Measurements from ENCODE around the gene PIAS1. TPM values are rescaled to one million over a fixed set of nuclear protein-coding genes. Genes with fewer than 3 reads are reported as not detected.
A peak's percentile ranks its signal among the peaks of the same experiment; 100 is the strongest.

Gene PIAS1
- total and polyA plus RNA-seq, 11 donors = 6.2 to 37.8 (median 29.4) TPM

DNA sequence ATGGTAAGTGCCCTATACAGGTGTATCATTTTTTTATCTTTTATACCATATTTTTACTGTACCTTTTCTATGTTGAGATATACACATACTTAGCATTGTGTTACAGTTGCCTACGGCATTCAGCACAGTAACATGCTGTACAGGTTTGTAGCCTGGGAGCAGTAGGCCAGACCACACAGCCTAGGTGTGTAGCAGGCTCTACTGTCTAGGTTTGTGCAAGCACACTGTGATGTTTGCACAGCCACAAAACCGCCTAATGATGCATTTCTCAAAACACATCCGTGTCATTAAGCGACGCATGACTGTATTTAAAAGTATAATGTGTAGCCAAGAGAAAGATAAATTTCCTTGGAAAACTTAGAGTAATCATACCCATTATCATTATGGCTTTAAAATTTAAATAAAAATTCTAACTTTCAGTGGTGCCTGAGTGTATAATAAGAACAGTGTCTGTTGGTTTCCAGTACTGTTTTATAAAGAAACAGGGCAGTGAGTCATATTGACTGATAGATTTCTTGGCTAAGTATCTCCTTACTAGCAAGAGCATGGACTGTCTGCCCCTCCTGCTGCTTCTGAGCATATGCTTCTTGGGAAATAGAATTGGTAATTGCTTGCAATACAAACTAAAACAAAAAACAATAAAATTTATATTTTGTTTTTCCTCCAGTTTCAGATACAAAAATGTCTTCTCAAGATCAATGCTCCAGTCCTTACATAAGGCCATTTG is 132.7 kb downstream of the PIAS1 start:
- Histone ChIP-seq H3K4me1 (peaks cover 0 to 33% (median 20%) of the 10 kb centered on the region in 12 donors), H3K9me3 (no peaks in the 10 kb centered on the region), H3K27ac (peak overlapping the region in 11 of 12 donors; percentile 9 to 78 (median 43)), H3K4me3 (no peak overlapping the region), H3K27me3 (no peaks in the 10 kb centered on the region), H3K36me3 (peaks cover 0 to 90% (median 75%) of the 10 kb centered on the region in 9 donors)
- TF ChIP-seq CTCF (IDR thresholded peaks at IDR 0.05) = no peak
- no peak for TF ChIP-seq POLR2A (IDR thresholded peaks at IDR 0.05)
- peak in 1 of 5 donors; percentile 21 for DNase-seq
- ATAC-seq = peak; percentile 44 to 76 (median 58)
- intact Hi-C loops (cut with DNase I) = no loop called here
- WGBS, 4 donors = 70 to 91% (median 81%) methylated on average over 5 of the region's 5 CpGs

DNA sequence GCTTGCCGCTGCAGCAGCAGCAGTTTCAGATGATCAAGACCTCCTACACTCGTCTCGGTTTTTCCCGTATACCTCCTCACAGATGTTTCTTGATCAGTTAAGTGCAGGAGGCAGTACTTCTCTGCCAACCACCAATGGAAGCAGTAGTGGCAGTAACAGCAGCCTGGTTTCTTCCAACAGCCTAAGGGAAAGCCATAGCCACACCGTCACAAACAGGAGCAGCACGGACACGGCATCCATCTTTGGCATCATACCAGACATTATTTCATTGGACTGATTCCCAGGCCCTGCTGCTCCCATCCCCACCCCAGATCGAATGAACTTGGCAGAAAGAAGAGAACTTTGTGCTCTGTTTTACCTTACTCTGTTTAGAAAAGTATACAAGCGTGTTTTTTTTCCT is 133.4 kb downstream of the PIAS1 start:
- Histone ChIP-seq H3K27ac (peak overlapping the region; percentile 9 to 78 (median 45)), H3K36me3 (peaks cover 0 to 93% (median 77%) of the 10 kb centered on the region in 9 donors), H3K9me3 (no peaks in the 10 kb centered on the region), H3K27me3 (no peaks in the 10 kb centered on the region), H3K4me3 (peak overlapping the region in 1 of 12 donors; percentile 1), H3K4me1 (peaks cover 0 to 35% (median 20%) of the 10 kb centered on the region in 12 donors)
- TF ChIP-seq CTCF (IDR thresholded peaks at IDR 0.05) (no peak), POLR2A (IDR thresholded peaks at IDR 0.05) (no peak)
- WGBS, 4 donors = 13 to 23% (median 16%) methylated on average over 9 of the region's 9 CpGs
- ATAC-seq = peak; percentile 87 to 96 (median 94)
- intact Hi-C loops (cut with DNase I) = no loop called here
- peak in 4 of 5 donors; percentile 67 to 69 (median 68) for DNase-seq

- WGBS, 4 donors = 59 to 77% (median 64%) methylated on average over 2 of the region's 2 CpGs
- peaks cover 0 to 45% (median 20%) of the 10 kb centered on the region in 12 donors for H3K4me1 ChIP-seq
- H3K9me3 ChIP-seq = no peaks in the 10 kb centered on the region
- DNase-seq = no peak
- peaks cover 0 to 94% (median 70%) of the 10 kb centered on the region in 9 donors for H3K36me3 ChIP-seq
- no peak overlapping the region for H3K4me3 ChIP-seq
- H3K27me3 ChIP-seq = no peaks in the 10 kb centered on the region
- no peak for TF ChIP-seq CTCF (IDR thresholded peaks at IDR 0.05)
- TF ChIP-seq POLR2A (IDR thresholded peaks at IDR 0.05) = no peak
- intact Hi-C loops (cut with DNase I) = no loop called here
- no peak for ATAC-seq
- peak overlapping the region in 3 of 12 donors; percentile 47 to 78 (median 72) for H3K27ac ChIP-seq
Observed at GRCh38 chr15:68188647-68189046, 134.5 kb downstream of the PIAS1 start.

GRCh38 chr15:68190048-68190447 is 135.9 kb downstream of the PIAS1 start:
- no peak for DNase-seq
- Histone ChIP-seq H3K27ac (no peak overlapping the region), H3K4me1 (peaks cover 0 to 45% (median 22%) of the 10 kb centered on the region in 12 donors), H3K36me3 (peaks cover 0 to 88% (median 61%) of the 10 kb centered on the region in 9 donors), H3K27me3 (no peaks in the 10 kb centered on the region), H3K9me3 (no peaks in the 10 kb centered on the region), H3K4me3 (no peak overlapping the region)
- no peak for TF ChIP-seq CTCF (IDR thresholded peaks at IDR 0.05)
- TF ChIP-seq POLR2A (IDR thresholded peaks at IDR 0.05) = no peak
- 94 to 96% (median 96%) methylated on average over 4 of the region's 4 CpGs for WGBS, 4 donors
- no peak for ATAC-seq
- intact Hi-C loops (cut with DNase I) = no loop called here
